ENCODE data around the gene LDB3.

- TF ChIP-seq CTCF (conservative IDR thresholded peaks at IDR 0.05; ENCODE audit: low read depth, low read length) (no peak), POLR2A (IDR thresholded peaks at IDR 0.05; ENCODE audit: low read depth, low read length) (no peak), RFX5 (IDR thresholded peaks at IDR 0.05; ENCODE audit: low read depth, low read length) (no peak), RAD21 (IDR thresholded peaks at IDR 0.05; ENCODE audit: low read length) (no peak), MXI1 (IDR thresholded peaks at IDR 0.05; ENCODE audit: borderline replicate concordance, low read depth, low read length) (no peak), RCOR1 (IDR thresholded peaks at IDR 0.05; ENCODE audit: insufficient replicate concordance, low read length) (no peak), SMC3 (IDR thresholded peaks at IDR 0.05; ENCODE audit: low read depth, low read length) (no peak), MAFK (IDR thresholded peaks at IDR 0.05; ENCODE audit: low read depth, low read length) (no peak), USF2 (IDR thresholded peaks at IDR 0.05; ENCODE audit: low read depth, low read length) (no peak)
Measured at GRCh38 chr10:86682675-86683074, 14.4 kb downstream of the LDB3 start.

Data from IMR-90 (cell line).